ENCODE data around the gene TTC9B.
"Not testable (repeated sequence)": the region's sequence is repeated elsewhere in the genome, so short reads cannot be mapped to it uniquely, and the experiment has no call there.

The TTC9B gene

DNA sequence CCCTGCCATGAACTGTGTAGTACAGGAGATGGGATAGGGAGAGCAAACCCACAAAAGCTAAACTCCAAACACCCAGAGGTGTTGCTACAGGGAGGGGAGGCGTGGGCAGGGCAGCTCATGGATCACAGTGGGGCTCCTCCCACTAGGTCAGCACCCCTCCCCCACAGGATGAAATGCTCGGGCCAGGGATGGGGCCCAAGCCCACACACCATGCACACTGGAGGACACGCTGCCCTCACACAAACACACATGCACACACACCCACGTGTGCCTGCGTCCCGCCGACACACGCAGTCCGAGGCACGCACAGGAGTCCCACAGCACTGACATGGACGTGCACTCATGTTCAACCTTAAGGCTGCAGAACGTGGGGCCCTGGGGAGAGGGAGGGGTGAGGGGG is 14.3 kb upstream of the TTC9B start:
- FAIRE-seq: no peak

DNA sequence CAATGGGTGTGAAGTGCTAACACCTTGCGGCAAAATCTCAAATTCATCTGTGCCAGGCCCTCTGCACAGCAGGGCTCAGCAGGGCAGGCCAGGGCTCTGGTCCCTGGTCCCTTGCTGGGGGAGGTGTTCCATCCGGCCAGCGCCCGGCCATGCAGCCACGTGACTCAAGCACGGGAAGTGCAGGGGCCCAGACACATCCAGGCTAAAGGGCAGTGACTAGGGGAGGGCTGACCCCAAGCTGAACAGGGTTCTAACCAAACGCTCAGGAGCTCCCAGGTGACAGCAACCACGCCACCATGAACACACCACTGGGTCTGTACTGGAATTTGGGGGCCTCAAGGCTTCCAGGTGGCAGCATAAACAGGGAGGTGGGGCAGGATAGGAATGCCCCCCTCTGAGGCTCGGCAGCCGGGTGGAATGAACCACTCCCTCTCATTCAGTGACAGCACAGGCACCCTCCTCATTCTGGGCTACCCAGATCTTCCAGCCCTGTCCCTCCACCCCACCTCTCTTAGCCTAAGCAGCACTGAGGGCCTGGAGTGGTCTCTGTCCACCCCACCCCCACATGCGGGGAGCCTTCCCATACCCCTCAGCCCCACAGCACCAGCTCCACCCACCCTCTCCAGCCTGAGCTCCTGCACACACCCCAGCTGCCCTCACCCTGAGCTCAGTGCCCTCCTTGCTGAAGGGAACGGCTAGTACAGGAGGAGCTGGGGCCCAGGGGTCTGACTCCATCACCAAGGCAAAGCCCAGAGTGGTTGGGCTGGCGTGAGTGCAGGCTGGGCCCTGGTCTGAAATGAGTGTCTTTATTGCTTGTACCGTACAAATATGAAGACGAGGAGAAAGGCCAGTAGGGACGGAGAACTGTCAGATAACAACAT is 13.6 kb upstream of the TTC9B start:
- FAIRE-seq: no peak

DNA sequence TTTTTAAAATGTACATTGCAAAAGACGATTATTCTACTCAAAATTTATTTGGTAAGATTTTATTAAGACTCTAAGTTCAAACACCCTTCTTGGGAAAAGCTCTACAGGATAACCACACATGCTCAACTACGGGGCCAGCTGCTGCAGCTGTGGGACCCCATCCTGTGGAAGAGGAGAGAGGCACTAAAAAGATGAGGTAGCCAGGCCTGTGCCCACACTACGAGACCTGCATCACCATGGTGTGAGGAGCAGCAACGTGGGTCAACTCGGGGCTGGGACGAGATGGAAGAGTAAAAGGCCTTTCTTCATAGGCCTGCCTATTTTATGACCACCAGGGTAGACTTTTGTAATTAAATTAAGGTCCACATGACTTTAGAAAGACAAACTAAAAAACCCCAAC is 12.9 kb upstream of the TTC9B start:
- FAIRE-seq: no peak

DNA sequence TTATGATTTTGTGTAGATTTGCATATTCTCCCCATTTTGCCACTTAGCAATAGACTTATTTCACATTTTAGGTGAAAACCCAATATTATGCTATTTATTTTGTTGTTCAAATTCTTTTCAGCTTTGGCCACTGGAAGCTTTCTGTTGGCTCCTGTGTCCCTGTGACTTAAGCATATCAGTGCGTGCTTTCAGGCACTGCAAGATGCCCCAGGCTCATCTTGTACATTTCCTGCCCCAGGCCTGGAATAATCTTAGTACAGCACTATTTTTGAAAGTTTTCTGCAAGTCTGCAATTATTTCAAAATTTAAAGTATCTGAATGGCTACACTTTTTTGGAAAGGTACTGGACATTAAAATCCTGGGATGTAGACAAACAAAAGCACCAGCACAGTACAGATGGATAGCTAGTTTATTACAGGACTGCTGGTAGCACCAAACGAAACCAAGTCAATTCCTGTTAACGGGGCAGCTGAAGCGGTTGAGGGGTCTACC is 11.8 kb upstream of the TTC9B start:
- no peak for FAIRE-seq

DNA sequence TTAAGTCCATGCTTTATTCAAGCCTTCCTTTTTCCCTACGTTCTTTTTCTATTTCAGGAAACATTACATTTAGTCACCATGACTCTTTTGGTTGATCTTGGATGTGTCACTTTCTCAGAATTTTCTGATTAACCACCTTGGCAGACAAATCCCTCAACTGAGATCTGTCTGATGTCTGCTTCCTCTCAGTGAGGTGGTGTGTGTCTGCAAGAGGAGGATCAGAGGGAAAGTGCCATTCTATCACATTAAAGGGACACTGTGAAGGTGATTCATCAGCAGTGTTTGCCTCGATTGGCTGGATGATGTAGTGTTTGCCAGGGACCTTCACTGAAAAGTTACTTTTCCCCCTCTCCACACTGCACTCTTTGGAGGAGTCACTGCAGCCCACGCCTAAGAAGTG is 11.3 kb upstream of the TTC9B start:
- no peak for FAIRE-seq

DNA sequence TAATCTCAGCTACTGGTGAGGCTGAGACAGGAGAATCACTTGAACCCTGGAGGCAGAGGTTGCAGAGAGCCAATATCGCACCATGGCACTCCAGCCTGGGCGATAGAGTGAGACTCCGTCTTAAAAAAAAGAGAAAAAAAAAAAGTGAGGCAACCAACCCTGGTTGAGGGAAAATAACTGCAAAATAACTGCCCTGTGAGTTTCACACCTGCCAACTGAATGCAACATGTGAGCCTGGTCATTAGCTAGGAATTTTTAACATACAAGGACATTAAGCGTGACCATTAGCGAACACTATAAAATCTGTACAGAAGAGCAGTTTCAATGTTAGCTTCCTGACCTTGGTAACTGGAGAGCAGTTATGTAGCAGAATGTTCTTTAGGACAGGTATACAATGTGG is 10.7 kb upstream of the TTC9B start:
- no peak for FAIRE-seq

DNA sequence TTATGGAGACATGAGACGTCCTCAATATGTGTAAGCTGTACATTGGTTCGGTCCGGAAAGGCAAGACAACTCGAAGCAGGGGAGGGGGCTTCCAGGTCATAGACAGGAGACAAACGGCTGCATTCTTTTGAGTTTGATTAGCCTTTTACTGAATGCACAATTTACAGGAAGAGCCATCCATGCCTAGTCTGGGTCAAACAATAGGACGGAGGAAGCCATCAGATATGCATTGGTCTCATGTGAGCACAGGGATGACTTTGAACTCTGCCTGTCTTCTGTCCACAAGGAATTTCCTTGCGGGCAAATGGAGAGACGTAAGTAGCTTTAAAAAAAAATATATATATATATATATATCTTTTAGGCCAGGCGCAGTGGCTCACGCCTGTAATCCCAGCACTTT is 10.2 kb upstream of the TTC9B start:
- FAIRE-seq: no peak

DNA sequence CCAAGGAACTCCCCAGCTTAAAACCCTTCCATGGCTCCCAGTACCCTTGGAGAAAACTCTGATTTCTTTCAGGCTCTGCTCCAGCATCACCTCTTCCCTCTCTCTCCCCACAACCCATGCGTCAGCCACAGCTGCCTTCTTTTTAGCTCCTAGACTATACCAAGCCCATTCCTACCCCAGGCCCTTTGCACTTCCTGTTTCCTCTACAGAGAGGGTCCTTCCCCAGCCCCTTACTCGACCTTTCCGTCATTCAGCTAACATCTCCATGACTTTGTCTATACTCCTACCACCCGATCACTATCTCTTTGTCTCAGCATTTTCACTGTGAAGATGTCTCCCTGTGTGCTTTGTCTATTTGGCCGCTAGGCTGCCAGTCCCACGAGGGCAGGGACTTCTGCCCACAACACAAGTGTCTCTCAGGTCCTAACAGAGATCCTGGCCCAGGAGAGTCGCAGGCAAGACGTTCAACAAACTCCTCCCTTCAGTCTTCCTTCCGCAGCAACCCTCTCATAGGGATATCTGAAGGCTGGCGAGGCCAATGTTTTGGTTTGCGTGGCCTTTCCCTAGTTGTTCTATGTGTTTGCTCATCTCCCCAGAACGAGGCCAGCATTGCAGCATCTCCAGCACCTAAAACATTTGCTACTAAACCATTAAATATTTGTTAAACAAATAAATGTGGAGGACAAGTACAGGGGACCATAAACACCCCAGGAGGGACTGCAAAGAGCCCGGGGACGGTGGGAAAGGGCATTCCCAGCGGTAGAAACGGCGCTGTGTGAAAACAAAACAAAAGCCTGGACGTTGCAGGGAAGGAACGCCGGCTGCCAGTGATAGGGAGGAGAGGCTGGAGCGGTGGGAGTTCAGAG is 7.5 kb upstream of the TTC9B start:
- no peak for FAIRE-seq

DNA sequence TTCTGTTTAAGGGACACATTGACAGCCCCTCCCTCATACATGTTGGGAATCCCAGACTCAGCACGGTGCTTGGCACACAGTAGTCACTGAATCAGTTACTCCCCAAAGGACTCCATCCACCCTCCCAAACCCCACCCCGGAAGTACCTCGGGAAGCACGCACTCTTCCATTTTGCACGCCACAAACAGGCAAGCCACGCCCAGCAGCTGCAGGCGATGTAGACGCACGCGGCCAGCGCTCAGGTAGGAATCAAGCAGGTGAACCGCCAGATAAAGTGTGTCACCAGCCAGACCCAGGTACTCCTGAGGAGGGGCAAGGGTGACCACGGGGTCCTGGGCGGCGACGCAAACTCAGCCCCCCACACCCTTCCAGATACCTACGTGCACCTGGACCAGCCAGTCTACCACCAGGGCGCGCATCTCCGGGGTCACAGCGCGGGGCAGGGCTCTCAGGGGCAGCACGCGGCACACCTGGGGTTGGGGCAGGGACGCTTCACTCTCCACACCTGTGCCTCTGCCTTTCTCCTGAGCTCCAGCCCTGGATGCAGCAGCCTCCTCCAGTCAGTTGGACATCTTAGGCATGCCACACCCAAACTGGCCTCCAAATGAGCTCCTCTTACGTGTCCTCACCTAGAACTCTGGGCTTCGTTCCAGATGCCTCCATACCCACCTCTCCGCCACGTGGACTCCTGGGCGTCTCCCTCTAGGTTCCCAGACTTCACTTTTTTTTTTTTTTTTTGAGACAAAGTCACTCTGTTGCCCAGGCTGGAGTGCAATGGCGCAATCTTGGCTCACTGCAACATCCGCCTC is 6.4 kb upstream of the TTC9B start:
- FAIRE-seq: no peak

DNA sequence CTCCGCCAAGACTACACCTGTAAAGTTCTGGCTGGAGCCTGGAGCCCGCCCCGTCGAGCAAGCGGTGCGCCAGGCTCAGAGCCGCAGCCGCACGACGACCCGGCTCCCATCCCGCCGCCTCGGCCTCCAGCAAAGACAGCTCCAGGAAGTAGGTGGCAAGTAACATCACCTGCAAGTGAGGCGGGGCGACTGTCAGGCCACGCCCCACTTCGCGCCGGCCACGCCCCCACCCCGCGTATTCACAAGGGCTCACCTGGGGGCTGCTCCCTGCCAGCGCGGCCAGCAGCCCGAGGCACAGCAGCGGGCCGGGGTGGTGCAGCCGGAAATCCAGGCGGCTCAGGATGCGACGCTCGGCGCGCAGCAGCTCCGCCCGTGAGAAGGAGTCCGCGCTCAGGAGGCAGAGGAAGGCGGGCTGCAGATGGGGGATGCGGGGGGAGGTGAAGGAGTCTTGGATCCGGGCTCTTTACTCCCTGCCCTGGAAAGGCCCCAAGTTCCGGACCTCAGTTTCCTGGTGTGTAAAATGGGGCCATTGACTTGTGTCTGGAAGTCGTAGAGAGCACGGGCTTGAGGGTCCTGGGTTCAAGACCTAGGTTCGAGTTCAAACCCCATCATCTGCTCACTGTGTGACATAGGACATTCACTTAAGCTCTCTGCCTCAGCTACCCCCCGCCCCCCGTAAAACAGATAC is 5.1 kb upstream of the TTC9B start:
- no peak for FAIRE-seq

DNA sequence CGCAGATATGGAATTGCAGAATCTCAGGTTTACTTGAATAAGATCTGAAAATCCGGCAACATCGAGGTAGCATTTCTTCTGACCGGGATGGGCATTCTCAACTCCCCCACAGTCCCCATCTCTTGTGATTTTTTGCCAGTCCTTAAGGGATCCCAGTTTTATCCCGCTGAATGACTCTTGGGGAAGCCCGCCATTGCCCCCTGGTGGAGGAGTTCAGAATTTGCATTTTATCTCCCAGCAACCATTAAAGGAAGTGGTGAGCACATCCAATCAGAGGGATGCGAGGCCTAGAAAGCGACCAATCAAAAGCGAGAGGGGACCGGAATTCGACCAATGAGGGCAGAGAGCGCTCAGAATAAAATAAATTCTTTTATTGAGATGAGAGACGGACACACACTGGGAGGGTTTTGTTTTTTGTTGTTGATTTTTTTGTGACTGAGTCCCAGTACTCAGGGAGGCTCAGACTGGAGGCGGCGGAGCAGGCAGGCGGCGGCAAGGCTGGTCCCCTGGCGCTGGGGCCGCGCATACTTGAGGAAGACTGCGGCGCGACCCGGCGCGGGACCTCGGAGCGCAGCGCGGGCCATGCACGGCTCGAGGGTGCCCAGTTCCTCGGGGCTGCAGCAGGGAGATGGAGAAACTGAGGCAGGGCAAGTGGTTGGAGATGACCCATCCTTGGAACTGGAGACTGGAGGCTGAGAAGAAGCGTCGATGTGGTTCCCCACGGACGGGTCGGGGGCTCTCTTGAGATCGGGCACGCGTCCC is 3.9 kb upstream of the TTC9B start:
- peak; percentile 96 for FAIRE-seq

DNA sequence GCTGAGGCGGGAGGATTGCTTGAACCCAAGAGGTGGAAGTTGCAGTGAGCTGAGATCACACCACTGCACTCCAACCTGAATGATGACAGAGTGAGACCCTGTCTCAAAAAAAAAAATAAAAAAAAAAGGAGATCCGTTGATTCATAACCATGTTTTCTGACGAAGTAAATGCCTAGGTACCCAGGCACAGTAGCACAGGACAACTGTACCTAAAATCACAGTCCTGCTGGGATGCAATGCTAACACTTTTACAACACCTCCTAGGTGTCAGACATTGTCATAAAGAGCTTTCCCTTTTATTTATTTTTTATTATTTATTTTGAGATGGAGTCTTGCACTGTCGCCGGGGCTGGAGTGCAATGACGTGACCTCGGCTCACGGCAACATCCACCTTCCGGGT is 2.5 kb upstream of the TTC9B start:
- no peak for FAIRE-seq

DNA sequence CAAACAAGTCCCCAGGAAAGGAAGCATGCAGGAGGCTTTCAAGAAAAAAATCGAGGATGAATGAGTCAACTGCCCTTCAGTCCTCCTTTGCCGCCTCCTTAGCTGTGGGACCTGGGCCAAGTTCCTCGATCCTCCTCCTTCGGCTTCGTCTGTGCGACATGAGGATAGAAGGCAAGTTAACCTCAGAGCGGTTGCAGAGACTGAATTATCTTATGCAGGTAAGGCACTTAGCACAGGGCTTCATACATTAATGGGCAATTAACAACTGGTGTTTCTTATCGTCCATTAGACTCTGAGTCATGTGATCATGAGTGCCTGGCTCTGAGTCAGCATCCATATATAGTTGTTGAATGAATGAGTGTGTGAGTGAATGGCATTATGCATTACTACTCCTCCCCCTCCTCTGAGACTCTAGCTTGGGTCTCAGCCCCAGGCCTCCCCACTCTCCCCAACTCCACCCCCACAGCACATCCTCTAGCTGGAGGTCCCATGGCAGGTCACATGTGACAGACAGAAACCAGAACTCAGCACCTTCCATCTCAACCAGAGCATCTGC is 1.6 kb upstream of the TTC9B start:
- FAIRE-seq: no peak

DNA sequence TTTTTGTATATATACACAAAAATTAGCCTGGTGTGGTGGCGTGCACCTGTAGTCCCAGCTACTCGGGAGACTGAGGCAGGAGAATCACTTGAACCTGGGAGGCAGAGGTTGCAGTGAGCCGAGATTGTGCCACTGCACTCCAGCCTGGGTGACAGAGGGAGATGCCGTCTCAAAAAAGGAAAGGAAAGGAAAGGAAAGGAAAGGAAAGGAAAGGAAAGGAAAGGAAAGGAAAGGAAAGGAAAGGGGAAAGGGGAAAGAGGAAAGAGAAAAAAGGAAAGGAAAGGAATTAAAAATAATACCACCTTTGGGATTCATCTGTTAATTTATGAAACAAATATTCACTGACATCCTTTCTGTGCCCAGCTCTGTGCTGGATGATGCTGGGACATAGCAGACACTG is 845 bp upstream of the TTC9B start:
- FAIRE-seq: not testable (repeated sequence)

DNA sequence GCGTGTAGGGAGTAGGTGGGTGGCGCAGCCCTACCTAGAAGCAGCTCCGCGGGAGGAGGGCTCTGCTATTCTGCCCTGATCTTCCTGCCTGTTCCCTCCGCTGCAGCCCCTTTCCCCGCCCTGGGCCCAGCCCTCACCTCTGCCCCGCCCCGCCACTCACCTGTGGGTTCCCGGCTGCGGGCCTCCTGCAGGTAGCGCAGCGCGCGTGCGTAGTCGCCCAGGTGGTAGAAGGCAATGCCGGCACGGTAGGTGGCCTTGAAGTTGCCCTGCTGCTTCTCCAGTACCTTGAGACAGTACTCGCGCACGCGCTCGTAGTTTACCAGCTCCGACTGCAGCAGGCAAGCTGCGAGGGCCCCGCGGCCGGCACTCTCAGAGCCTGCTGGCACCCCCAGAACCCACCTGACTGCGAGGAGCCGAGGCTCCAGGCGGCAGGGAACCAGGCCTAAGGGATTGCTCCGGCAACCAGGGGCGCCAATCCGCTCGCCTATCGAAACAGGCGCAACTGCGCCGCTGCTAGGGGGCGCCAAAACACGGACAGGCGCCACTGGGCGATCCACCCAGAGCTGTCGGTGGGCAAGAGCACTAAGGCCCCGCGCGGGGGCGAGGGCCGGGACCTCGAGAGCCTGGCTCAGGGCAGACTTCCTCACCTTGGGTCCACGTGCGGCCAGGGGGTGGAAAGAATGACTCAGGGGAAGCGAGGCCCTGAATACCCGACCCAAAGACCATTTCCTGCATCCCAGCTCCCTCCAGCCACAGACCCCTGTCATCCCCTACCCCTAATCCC is 965 bp downstream of the TTC9B start:
- no peak for FAIRE-seq

DNA sequence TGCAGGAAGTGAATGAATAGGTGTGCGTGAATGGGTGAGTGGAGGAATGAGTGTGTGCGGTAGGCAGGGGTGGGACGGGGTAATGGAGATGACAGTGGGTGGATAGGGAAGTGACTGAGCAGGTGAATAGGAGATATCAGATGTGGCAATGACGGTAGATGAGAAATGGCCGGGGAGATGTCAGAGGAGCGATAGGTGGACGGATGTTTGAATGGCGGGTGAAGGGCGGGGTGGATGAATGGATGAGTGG is 1.5 kb downstream of the TTC9B start:
- no peak for FAIRE-seq

DNA sequence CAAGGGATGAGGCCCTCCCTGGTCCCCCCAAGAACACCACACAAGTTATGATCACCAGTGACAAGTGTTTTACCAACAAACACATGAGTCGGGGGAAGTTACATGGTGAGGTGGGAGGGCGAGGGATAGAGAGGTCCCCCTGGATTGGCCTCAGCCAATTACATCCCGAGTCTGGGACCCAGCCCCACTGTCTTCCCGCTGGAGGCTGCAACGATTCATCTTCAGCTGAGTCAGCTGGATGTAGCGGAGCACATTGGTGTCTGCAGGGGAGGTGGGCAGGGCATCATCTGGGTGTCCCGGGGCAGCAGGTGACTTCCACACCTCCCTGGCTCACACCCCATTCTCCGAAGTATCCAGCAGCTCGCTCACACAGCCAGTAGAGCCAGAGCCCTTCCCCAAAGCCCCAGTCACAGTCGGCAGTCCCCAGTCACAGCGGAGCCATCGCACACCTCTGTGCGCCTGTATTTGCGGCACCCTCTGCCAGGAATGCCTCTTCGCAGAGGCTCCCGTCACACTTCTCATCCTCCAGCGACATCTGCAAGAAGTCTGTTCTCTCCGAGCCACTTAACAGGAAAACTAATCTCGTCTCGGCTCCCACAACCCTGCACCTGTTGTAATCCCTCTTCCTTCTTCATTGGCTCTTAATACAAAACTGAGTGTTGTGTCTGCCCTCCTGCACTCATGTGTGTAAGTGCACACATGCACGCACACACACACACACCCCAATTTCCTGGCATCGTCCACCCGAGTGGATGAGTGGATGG is 2.0 kb downstream of the TTC9B start:
- FAIRE-seq: no peak

DNA sequence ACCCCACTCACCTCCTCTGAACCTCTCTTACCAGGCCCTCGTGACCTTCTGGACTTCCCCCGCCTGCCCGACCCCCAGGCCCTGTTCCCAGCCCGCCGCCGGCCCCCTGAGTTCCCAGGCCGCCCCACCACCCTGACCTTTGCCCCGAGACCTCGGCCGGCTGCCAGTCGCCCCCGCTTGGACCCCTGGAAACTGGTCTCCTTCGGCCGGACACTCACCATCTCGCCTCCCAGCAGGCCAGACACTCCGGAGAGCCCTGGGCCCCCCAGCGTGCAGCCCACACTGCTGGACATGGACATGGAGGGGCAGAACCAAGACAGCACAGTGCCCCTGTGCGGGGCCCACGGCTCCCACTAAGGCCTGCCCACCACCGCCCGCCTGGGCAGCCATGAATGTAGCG is 3.2 kb downstream of the TTC9B start:
- FAIRE-seq: no peak

DNA sequence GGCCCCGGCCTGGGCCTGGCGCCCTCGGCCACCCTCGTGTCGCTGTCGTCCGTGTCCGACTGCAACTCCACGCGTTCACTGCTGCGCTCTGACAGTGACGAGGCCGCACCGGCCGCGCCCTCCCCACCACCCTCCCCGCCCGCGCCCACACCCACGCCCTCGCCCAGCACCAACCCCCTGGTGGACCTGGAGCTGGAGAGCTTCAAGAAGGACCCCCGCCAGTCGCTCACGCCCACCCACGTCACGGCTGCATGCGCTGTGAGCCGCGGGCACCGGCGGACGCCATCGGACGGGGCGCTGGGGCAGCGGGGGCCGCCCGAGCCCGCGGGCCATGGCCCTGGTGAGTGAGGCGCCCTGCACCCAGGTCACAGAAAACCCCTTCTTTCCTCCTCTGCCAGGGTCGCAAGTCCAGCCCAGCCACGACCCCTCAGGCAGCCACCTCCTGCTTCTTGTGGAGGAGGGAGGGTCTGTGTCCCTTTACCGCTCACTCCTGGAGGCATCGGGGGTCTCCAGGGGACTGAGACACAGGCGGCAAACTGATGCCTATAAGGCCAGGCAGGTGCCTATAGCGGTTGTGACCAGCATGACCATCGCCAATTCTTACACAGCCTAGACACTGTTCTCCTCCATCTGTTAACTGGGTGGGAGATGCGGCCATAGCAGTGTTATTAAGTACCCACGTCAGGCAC is 4.2 kb downstream of the TTC9B start:
- FAIRE-seq: no peak
